ENCODE data around the gene SLC25A30.
"Not testable (repeated sequence)": the region's sequence is repeated elsewhere in the genome, so short reads cannot be mapped to it uniquely, and the experiment has no call there.

SLC25A30 gene

DNA sequence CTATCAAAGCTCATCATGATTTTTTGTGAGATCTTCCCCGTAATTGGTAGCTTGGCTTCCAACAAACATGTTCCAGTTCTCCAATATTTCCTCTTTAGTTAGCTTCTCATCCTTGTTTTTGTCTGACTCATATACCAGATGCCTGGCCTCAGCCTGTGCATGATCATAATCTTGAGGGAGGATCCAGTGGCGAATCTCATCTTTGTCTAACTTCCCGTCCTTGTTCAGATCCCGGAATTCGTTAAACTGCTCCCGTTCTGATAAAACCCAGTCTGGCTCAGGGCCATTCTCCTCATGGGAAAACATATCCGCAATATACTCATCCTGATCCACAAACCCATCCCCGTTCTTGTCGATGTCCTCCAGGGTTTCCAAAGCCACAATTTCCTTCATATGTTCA is 27.8 kb downstream of the SLC25A30 start:
- DNase-seq, result not testable (repeated sequence)

DNA sequence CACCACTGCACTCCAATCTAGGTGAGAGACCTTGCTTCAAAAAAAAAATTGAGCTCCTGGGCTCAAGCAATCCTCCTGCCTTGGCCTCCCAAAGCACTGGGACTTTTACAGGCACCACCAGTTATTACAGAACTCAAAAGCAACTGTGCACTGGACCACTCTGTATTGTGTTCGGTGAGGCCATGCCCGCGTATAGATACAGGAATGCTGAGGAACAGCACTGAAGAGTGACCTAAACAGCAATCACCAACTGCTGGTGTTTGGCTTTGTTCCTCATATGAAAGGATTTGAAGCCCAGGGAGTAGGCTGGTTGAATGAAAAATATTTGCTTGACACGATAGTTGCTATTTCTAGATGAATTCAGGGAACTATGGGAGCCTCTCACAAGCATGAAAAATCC is 29.5 kb downstream of the SLC25A30 start:
- DNase-seq, result no peak

DNA sequence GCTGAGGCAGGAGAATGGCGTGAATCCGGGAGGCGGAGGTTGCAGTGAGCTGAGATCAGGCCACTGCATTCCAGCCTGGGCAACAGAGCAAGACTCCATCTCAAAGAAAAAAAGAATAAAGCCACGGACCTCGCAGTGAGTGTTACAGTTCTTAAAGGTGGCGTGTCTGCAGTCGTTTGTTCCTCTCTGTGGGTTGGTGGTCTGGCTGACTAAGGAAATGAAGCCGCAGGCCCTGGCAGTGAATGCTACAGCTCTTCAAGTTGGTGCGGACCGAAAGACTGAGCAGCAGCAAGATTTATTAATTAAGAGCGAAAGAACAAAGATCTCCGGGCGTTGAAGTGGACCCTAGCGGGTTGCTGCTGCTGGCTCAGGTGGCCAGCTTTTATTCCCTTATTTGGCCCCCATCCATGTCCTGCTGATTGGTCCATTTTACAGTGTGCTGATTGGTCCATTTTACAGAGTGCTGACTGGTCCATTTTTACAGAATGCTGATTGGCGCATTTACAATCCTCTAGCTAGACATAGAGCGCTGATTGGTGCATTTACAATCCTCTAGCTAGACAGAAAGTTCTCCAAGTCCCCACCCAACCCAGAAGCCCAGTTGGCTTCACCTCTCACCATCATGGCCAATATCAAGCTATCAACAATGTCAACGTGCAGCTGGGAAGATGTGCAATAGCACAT is 31.1 kb downstream of the SLC25A30 start:
- DNase-seq, result not testable (repeated sequence)

DNA sequence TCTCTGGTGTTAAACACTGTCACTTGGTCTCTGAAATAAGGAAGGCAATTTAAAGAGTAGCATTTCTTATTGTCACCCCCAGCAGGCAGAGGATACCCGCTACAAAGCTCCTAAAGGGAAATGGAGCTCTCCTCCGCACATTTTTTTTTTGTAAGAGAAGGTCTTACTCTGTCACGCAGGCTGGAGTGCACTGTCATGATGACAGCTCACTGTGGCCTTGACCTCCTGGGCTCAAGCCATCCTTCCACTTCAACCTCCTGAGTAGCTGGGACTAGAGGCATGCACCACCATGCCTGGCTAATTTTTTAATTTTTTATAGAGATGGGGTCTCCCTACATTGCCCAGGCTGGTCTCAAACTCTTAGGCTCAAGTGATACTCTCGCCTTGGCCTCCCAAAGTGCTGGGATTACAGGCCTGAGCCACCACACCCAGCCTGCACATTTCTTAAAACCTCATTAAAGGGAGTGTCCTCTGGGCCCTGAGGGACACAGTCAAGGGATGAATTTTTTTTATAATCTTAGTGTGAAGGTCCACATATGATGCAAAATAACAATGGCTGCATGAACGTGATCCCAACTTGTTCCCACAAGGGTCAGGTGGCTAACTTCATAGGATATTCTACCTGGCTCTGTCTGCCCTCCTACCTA is 32.1 kb downstream of the SLC25A30 start:
- DNase-seq, result no peak

DNA sequence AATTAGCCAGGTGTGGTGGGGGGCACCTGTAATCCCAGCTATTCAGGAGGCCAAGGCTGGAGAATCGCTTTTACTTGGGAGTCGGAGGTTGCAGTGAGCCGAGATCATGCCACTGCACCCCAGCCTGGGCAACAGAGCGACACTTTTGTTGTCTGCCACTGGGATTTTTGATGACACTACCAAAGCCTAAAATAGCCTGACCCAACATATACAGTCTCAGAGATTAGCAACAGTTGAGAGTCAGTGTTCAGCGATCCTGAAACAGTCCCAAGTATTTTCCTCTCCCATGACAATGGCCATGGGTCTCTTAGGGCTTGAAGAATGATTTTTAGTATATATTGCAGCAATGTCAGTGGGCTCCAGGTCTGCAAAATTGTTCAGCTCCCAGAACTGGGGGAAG is 32.9 kb downstream of the SLC25A30 start:
- DNase-seq, result no peak

DNA sequence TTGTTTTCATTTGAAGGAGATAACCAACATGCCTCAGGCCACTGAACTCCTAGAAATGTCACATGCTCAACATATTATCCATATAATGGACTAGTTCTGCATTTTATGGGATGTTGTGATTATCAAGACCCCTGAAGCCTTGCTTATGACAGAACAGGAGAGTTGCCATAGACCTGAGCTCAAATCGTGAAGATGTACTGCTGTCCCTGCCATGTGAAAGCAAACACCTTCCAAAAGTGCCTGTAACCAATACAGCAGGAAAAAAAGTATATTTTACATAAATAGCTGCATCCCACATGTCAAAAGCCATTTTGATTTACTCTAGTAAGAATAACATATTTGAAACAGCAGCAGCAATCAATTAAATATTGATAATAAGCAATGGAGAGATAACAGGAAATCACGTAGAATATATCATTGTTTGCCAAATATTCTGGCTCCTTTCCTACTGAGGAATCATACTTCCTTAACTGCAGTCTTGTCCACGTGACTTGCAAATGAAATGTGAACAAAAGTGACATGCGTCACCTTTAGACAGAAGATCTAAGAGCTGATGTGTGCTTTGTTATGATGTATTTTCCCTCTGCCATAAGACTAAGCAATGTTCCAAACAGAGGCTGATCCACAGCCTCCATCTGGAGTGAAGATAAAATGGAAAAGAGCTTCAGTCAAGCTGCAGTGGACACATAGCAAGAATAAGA is 33.5 kb downstream of the SLC25A30 start:
- no peak for DNase-seq

DNA sequence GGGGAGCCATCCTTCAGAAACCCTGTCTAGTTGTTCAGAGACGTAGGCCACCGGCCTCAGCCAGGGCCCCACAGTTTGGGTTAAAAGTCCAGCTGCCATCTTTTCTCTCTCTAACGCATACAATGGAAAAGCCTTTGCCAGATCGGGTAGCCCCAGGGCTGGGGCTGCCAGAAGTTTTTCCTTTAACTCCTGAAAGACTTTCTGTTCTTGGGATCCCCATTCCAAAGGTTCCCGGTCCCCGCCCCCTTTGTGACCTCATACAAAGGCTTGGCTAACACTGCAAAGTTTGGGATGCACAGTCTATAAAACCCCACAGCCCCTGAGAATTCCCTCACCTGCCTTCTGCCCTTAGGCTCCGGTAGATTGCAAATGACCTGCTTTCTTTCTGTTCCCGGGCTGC is 35.4 kb downstream of the SLC25A30 start:
- DNase-seq, result not testable (repeated sequence)

DNA sequence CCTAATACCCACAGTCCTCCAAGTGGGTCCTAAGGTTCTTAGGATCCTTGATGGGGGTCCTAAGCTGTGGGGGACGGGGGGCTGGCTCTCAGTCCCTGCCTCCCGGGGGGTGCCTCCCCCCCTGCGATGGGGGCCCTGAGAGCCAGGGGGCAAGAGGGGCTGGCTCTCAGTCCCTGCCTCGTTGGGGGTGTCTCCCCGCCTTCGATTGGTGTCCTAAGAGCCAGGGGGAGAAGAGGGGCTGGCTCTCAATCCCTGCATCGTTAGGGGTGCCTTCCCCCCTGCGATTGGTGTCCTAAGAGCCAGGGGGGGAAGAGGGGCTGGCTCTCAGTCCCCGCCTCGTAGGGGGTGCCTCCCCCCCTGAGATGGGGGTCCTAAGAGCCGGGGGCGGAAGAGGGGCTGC is 37.0 kb downstream of the SLC25A30 start:
- DNase-seq, result no peak

DNA sequence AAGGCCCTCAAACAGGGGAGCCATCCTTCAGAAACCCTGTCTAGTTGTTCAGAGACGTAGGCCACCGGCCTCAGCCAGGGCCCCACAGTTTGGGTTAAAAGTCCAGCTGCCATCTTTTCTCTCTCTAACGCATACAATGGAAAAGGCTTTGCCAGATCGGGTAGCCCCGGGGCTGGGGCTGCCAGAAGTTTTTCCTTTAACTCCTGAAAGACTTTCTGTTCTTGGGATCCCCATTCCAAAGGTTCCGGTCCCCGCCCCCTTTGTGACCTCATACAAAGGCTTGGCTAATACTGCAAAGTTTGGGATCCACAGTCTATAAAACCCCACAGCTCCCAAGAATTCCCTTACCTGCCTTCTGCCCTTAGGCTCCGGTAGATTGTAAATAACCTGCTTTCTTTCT is 37.5 kb downstream of the SLC25A30 start:
- not testable (repeated sequence) for DNase-seq

DNA sequence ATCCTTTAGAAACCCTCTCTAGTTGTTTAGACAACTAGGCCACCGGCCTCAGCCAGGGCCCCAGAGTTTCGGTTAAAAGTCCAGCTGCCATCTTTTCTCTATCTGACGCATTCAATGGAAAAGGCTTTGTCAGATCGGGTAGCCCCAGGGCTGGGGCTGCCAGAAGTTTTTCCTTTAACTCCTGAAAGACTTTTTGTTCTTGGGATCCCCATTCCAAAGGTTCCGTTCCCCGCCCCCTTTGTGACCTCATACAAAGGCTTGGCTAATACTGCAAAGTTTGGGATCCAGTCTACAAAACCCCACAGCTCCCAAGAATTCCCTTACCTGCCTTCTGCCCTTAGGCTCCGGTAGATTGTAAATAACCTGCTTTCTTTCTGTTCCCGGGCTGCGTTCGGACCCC is 38.7 kb downstream of the SLC25A30 start:
- not testable (repeated sequence) for DNase-seq

DNA sequence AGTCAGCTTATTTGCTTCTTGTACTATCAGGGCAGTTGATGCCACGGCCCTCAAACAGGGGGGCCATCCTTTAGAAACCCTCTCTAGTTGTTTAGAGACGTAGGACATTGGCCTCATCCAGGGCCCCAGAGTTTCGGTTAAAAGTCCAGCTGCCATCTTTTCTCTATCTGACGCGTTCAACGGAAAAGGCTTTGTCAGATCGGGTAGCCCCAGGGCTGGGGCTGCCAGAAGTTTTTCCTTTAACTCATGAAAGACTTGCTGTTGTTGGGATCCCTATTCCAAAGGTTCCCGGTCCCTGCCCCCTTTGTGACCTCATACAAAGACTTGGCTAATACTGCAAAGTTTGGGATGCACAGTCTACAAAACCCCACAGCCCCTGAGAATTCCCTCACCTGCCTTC is 39.4 kb downstream of the SLC25A30 start:
- not testable (repeated sequence) for DNase-seq

DNA sequence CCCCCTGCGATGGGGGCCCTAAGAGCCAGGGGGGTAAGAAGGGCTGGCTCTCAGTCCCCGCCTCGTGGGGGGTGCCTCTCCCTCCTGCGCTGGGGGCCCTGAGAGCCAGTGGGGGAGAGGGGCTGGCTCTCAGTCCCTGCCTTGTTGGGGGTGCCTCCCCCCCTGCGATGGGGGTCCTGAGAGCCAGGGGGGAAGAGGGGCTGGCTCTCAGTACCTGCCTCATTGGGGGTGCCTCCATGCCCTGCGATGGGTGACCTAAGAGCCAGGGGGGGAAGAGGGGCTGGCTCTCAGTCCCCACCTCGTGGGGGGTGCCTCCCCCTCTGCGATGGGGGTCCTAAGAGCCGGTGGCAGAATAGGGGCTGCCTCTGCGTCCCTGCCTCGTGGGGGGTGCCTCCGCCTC is 40.9 kb downstream of the SLC25A30 start:
- not testable (repeated sequence) for DNase-seq

DNA sequence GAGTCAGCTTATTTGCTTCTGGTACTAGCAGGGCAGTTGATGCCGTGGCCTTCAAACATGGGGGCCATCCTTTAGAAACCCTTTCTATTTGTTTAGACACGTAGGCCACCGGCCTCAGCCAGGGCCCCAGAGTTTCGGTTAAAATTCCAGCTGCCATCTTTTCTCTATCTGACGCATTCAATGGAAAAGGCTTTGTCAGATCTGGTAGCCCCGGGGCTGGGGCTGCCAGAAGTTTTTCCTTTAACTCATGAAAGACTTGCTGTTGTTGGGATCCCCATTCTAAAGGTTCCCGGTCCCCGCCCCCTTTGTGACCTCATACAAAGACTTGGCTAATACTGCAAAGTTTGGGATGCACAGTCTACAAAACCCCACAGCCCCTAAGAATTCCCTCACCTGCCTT is 41.5 kb downstream of the SLC25A30 start:
- DNase-seq, result not testable (repeated sequence)

DNA sequence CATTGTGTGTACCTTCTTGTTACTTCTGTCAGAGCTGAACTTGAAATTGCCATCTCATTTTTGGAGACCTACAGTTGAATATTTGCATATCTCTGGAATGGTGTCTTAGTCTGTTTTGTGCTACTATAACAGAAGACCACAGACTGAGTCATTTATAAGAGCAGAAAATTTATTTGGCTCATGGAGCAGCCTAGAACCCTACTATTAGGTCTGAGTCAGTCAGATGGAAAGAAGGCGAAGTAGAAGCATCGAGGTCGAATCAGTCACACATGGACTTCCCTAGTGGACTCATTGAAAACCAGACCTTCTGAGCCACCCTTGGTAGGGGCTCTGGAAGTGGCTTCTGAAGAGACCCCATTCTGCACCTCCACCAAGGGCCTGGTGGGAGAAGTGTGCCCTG is 43.3 kb downstream of the SLC25A30 start:
- DNase-seq, result no peak

DNA sequence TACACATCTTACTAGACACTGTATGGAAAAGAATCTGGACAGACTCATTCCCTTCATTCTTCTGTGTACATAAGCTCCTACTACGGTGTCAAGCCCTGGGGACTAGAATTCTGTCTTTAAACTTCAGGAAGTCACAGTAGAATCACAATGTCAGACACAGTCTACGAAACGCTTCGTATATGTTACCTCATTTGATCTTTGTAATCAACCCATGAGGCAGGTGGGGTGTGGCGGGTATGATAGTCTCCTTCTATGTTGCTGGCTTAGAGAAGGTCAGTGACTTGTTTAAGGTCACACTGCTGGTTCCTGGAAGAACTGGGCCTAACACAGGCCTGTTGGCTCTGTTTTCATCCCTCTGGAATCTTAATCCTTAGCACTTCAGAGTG is 45.0 kb downstream of the SLC25A30 start:
- DNase-seq, result no peak

DNA sequence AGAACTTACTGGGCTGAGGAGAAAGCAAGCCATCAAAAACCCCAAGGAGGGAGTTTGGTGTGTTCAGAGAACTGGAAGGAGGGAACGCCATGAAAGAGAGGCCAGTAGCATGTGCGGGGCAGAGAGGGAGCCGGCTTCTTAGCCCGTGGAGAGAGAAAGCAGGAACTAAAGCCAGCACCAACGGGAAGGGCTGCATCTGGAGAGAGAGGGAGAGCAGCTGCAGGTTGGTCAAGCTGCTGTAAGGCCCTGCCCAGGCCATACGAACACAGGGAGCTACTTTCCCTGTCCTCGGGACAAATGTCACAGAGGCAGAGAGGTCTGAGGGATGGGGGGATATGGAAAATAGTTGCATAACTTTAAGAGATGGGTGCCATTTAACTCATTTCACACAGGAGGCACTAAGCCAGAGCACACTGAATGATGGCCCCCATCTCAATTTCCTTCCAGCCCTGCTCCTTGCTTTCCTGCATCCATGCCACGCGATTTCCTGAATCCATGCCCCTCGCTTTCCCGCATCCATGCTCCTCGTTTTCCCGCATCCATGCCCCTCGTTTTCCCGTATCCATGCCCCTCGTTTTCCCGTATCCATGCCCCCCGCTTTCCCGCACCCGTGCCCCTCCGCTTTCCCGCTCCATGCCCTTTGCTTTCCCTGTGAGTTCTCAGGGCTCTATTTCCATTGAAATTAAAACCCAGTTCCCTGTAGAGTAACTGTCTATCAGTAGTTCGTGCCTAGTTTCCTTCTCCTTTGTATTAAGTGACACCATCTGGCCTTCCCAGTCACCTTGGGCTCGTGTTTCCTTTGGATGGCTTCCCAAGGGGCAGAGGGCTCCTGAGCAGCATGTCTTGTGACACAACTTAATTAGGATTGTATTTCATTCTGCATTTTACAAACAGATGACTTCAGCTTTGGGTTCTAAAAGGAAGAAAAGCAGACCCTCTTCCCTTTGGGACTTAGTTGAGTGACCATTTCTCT is 45.7 kb downstream of the SLC25A30 start:
- DNase-seq, result no peak

DNA sequence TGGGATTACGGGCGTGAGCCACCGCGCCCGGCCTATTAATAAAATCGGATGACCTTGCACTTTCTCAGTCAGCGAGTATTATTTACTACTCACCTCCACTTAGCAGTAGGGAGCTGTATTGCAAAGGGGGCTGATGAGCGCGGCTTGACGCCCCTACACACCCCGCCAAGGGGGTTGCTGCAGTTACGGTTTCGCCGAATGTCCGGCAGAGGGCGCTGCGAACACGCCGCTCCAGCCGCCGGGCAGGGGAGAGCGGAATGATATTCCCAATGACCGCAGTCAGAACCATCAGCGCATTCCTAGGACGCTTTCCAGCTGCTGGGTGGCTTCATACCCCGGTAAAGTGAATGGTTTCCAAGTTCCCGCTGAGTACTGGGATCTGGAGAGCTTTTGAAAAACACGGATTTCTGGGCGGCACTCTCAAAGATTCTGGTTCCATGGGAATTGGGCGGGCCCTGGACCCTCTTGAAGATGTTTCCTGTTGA is 47.2 kb downstream of the SLC25A30 start:
- peak; percentile 28 for DNase-seq

DNA sequence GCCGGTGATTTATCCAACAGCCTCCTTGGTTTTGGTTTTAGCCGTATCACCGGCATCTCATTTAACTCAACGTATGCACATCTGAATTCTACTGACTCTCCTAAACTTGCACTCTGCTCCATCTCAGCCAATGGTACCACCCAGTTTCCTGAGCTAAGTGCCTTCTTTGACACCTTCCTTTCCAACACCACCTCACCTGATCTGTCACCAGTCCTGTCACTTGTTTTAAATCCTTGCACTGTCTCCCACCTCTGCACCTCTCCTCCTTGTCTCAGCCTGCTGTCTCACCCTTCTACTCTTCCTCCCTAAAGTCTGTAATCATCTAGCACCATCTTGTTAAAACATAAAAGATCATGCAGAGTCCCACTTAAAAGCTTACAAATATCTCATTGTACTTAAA is 49.1 kb downstream of the SLC25A30 start:
- no peak for DNase-seq

DNA sequence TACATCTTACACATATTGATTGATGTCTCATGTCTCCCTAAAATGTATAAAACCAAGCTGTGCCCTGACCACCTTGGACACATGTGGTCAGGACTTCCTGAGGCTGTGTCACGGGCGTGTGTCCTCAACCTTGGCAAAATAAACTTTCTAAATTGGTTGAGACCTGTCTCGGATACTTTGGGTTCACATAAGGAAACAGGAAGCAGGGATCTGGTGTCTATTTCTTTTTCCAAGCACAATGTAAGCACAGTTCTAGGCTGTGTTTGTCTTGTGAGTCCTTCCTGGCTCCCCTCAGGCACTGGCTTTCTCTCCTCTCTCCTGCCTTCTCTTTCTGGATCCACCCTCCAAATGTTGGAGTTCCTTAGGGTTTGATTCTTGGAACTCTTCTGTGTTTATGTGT is 49.6 kb downstream of the SLC25A30 start:
- no peak for DNase-seq

DNA sequence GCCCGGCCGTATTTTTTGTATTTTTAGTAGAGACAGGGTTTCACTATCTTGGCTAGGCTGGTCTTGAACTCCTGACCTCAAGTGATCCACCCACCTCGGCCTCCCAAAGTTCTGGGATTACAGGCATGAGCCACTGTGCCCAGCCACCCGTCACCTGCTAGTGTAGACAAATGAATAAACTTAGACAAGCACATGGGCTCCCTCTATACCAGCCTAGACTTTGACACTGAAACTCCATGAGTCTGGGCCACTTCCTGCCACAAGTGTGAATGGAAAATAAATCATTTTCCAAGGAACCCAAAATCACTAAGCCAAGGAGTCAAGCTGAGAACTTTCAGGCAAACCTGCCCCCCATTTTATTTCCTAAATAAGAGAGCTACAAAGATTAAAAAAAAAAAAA is 50.2 kb downstream of the SLC25A30 start:
- no peak for DNase-seq

DNA sequence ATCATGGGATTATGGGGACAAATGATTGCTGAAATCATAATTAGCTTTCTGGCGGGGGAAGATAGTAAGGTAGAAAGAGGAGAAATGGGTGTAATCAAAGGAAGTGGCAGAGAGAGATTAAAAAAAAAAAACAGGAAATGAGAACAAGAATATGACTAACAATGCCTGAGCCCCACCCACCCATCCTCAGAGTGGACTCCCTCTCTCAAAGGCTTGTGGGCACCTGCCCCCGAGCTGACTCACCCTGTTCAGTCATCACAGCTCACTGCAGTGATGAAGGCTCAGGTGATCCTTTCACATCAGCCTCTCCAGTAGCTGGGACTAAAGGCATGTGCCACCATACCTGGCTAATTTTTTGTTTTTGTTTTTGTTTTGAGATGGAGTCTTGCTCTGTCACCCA is 50.8 kb downstream of the SLC25A30 start:
- peak; percentile 86 for DNase-seq

DNA sequence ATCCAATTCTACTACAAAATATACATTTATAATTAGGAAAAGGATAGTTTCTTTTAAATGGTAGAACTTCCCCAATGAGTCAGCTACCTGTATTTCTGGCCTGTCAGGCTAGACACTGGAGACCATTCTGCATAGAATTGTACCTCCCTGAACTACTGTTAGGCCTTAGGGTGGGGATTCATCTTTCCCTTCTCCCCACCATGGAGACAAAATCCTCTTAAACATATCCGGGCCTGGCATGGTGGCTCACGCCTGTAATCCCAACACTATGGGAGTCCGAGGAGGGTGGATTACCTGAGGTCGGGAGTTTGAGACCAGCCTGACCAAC is 52.7 kb downstream of the SLC25A30 start:
- no peak for DNase-seq

All from activated T-cell treated with anti-CD3 and anti-CD28 coated beads for 4 hours (primary cell).